ENCODE data around the gene REXO5. TPM values are rescaled to one million over a fixed set of nuclear protein-coding genes. Genes with fewer than 3 reads are reported as not detected.

The REXO5 gene
- total and polyA plus RNA-seq, 10 of the 15 experiments (the other 5 are each of a cell fraction or from before 2014, with no cell fraction given): 3.8 to 15.5 (median 10.1) TPM

GRCh38 chr16:20849589-20850390 lies 43.5 kb downstream of the REXO5 start (continued):
- TF ChIP-seq ZNF592 (IDR thresholded peaks at IDR 0.05) (no peak), RAD21 (IDR thresholded peaks at IDR 0.05; ENCODE audit: insufficient read depth, low read depth, low read length) (peak; percentile 100), CHD1 (IDR thresholded peaks at IDR 0.05; ENCODE audit: low read depth, low read length) (no peak), HDAC6 (IDR thresholded peaks at IDR 0.05; ENCODE audit: unreplicated experiment) (no peak), SREBF2 (IDR thresholded peaks at IDR 0.05; ENCODE audit: low read length) (no peak), MTA2 (IDR thresholded peaks at IDR 0.05; ENCODE audit: low read depth) (no peak), KLF5 (IDR thresholded peaks at IDR 0.05; ENCODE audit: partially characterized antibody) (no peak), YY1 (IDR thresholded peaks at IDR 0.05; ENCODE audit: low read depth, low read length) (peak; percentile 74), YBX1 (IDR thresholded peaks at IDR 0.05) (no peak), MXI1 (IDR thresholded peaks at IDR 0.05; ENCODE audit: low read depth, low read length) (no peak), IRF3 (IDR thresholded peaks at IDR 0.05) (no peak), ZNF274 (IDR thresholded peaks at IDR 0.05; ENCODE audit: insufficient read depth, insufficient read length) (no peak), MTA3 (IDR thresholded peaks at IDR 0.05; ENCODE audit: borderline replicate concordance, low read length) (no peak)
